Right lobe of liver (tissue), 6 donors: ENCODE data around the gene CPLX4. TPM values are rescaled to one million over a fixed set of nuclear protein-coding genes. Genes with fewer than 3 reads are reported as not detected.

Experiments used
- ATAC-seq, 4 donors: fragments of 200-7000 bp; cut with Tn5 transposase; one replicate each; pipeline ENCODE4 v1.9.1; 2020; ENCODE audit warnings: mild to moderate bottlenecking in 4 of 4, moderate library complexity in 4 of 4
- DNase-seq, 3 donors: peaks; one replicate each; pipeline ENCODE4 v3.0.0-alpha.2; 2020
- H3K27ac ChIP-seq, 3 donors: fragments of 200-600 bp; one replicate each; pipeline ENCODE4 v1.8.0; 2022
- H3K27me3 ChIP-seq, 2 donors: fragments of 200-600 bp; one replicate each; pipeline ENCODE4 v1.8.0; 2022
- H3K36me3 ChIP-seq, 4 donors: fragments of 200-600 bp; sonication (generic) in 1 of 4; one replicate each; pipeline versions ENCODE4 v1.5.1 to v1.8.0; 2017 to 2022; ENCODE audit warnings: control low read depth in 1 of 4
- H3K4me1 ChIP-seq, 4 donors: fragments of 200-600 bp; sonication (generic) in 1 of 4; one replicate each; pipeline versions ENCODE4 v1.5.1 to v1.8.0; 2017 to 2022; ENCODE audit warnings: control low read depth in 1 of 4
- H3K4me3 ChIP-seq, 3 donors: fragments of 200-600 bp; one replicate each; pipeline ENCODE4 v1.8.0; 2022
- H3K9me3 ChIP-seq, 4 donors: fragments of 200-600 bp; sonication (generic) in 1 of 4; one replicate each; pipeline versions ENCODE4 v1.5.1 to v1.8.0; 2017 to 2022; ENCODE audit warnings: control low read depth in 1 of 4
- POLR2A ChIP-seq: fragments of 450-650 bp; IDR thresholded peaks from one replicate; pipeline ENCODE4 v1.6.1; 2017; ENCODE audit warnings: antibody characterized with exemption, mild to moderate bottlenecking
- WGBS: methylation state at CpG from one replicate; pipeline ENCODE4 v1.1.6; 2018; ENCODE audit warnings: low coverage, low lambda C conversion rate; ENCODE audit not compliant: insufficient coverage; ENCODE audit errors: missing lambda C conversion rate; 5-methylcytosine and 5-hydroxymethylcytosine counted together
- intact Hi-C, 2 donors: fragments of 100-400 bp; cut with DNase I; formaldehyde crosslinking; loops; one replicate each; pipeline versions ENCODE4 v1.11.2 to v1.14.1; 2022
- total RNA-seq, 6 experiments: library from RNA; depleted of rRNA in 2 of 6; stranded (reverse); fragments of >200 nt in 2 of 6; fragmentation: NEBNext Ultra II Directional in 3 of 6; extraction: Animal tissue kit (Norgen Biotek cat#: 25700) in 3 of 6; gene quantifications; one replicate each; pipeline versions ENCODE4 v1.1.0 to v1.2.4, GENCODE V29; 2016 to 2023
- TF ChIP-seq, protein P1 (sequence below), 4 donors: fragments of 200-600 bp in 3 of 4; fragments of 450-650 bp in 1 of 4; IDR thresholded peaks; one replicate each; pipeline versions ENCODE4 v1.5.1 to v1.8.0; 2016 to 2022; ENCODE audit warnings: antibody characterized with exemption in 4 of 4, mild to moderate bottlenecking in 2 of 4
- donor health status: DM: no; HTN: yes; CAD: no.
- donor health status: DM: no; HTN: no; CAD: no.
- donor health status: DM: no; HTN: no; CAD: no.
- donor health status: DM: no; HTN: yes; CAD: no.
- donor health status: DM: no; HTN: yes; CAD: no.

Gene CPLX4
- total RNA-seq, 6 experiments from 2014 or later = 0.10 TPM; not detected in 5

GRCh38 chr18:59246796-59247195, 71.7 kb downstream of the CPLX4 start:
- H3K9me3 ChIP-seq = no peaks in the 10 kb centered on the region
- no peaks in the 10 kb centered on the region for H3K36me3 ChIP-seq
- DNase-seq (no peak), ATAC-seq (no peak)
- no peaks in the 10 kb centered on the region for H3K27me3 ChIP-seq
- H3K4me3 ChIP-seq = no peak overlapping the region
- TF ChIP-seq POLR2A = no peak
- TF ChIP-seq, protein P1, sequence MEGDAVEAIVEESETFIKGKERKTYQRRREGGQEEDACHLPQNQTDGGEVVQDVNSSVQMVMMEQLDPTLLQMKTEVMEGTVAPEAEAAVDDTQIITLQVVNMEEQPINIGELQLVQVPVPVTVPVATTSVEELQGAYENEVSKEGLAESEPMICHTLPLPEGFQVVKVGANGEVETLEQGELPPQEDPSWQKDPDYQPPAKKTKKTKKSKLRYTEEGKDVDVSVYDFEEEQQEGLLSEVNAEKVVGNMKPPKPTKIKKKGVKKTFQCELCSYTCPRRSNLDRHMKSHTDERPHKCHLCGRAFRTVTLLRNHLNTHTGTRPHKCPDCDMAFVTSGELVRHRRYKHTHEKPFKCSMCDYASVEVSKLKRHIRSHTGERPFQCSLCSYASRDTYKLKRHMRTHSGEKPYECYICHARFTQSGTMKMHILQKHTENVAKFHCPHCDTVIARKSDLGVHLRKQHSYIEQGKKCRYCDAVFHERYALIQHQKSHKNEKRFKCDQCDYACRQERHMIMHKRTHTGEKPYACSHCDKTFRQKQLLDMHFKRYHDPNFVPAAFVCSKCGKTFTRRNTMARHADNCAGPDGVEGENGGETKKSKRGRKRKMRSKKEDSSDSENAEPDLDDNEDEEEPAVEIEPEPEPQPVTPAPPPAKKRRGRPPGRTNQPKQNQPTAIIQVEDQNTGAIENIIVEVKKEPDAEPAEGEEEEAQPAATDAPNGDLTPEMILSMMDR (IDR thresholded peaks at IDR 0.05) = no peak
- intact Hi-C loops = no loop called here
- whole genome bisulfite sequencing = 52% methylated on average over 4 of the region's 4 CpGs
- peaks cover 0 to 4% (median 0%) of the 10 kb centered on the region in 4 donors for H3K4me1 ChIP-seq
- no peak overlapping the region for H3K27ac ChIP-seq

Other genes with a start within 250 kb of the CPLX4 start
- gene SEC11C, start 178.8 kb downstream of the CPLX4 start, total RNA-seq = 100 to 1,000 TPM in 1 of 6 experiments, 10 to 100 TPM in 5; 46.7 to 104 (median 85.3) TPM
- gene GRP, start 98.5 kb downstream of the CPLX4 start, total RNA-seq = not detected
- gene RAX, start 45.2 kb downstream of the CPLX4 start, total RNA-seq = not detected
- gene LMAN1, start 40.6 kb upstream of the CPLX4 start, total RNA-seq = 100 to 1,000 TPM in 4 of 6 experiments, 10 to 100 TPM in 2; 67.8 to 136 (median 108) TPM